Neural crest cell (in vitro differentiated cells): ENCODE data around the gene APBB2. TPM values are rescaled to one million over a fixed set of nuclear protein-coding genes. Genes with fewer than 3 reads are reported as not detected.
A peak's percentile ranks its signal among the peaks of the same experiment; 100 is the strongest.
"Not testable (repeated sequence)": the region's sequence is repeated elsewhere in the genome, so short reads cannot be mapped to it uniquely, and the experiment has no call there.

Experiments
- DNase-seq: peaks from one replicate; pipeline ENCODE4 v3.0.0; 2021; ENCODE audit warnings: low read depth, mixed read lengths, low spot score
- H3K27ac Mint-ChIP-seq: one replicate; pipeline ENCODE4 v1.8.0; 2021; ENCODE audit warnings: mild to moderate bottlenecking, mixed read lengths; ENCODE audit not compliant: unreplicated experiment
- H3K27me3 Mint-ChIP-seq: 2 replicates; pipeline ENCODE4 v1.8.0; 2021; ENCODE audit warnings: low read depth, mild to moderate bottlenecking, mixed read lengths
- H3K36me3 Mint-ChIP-seq: 2 replicates; pipeline ENCODE4 v1.8.0; 2021; ENCODE audit warnings: low read depth, mild to moderate bottlenecking, mixed read lengths
- H3K4me1 Mint-ChIP-seq: 2 replicates; pipeline ENCODE4 v1.8.0; 2021; ENCODE audit warnings: mixed read lengths
- H3K4me3 Mint-ChIP-seq: one replicate; pipeline ENCODE4 v1.8.0; 2021; ENCODE audit warnings: mild to moderate bottlenecking, mixed read lengths
- H3K9me3 Mint-ChIP-seq: 2 replicates; pipeline ENCODE4 v1.8.0; 2021; ENCODE audit warnings: mixed read lengths
- CTCF ChIP-seq: fragments of 200-600 bp; sonication (generic); conservative IDR thresholded peaks from 2 replicates; pipeline ENCODE4 v1.5.0; 2021; ENCODE audit warnings: antibody characterized with exemption, mild to moderate bottlenecking
- total RNA-seq: library from RNA; stranded (reverse); gene quantifications from 2 replicates; pipeline ENCODE4 v1.2.1, GENCODE V29; 2021

The APBB2 gene
- total RNA-seq, 1 donor from 2014 or later, result 68.5 TPM

GRCh38 chr4:41148931-41149330 is 65.4 kb downstream of the APBB2 start:
- DNase-seq, result no peak
- H3K36me3 Mint-ChIP-seq, result no peaks in the 10 kb centered on the region
- H3K4me1 Mint-ChIP-seq, result peaks cover 21% of the 10 kb centered on the region
- peaks cover 7% of the 10 kb centered on the region for H3K9me3 Mint-ChIP-seq
- no peak for TF ChIP-seq CTCF
- H3K27me3 Mint-ChIP-seq, result no peaks in the 10 kb centered on the region
- H3K4me3 Mint-ChIP-seq, result no peak overlapping the region
- H3K27ac Mint-ChIP-seq, result no peak overlapping the region

- H3K4me1 Mint-ChIP-seq, result peaks cover 22% of the 10 kb centered on the region
- no peaks in the 10 kb centered on the region for H3K36me3 Mint-ChIP-seq
- H3K4me3 Mint-ChIP-seq, result no peak overlapping the region
- peaks cover 7% of the 10 kb centered on the region for H3K9me3 Mint-ChIP-seq
- DNase-seq, result no peak
- no peak for TF ChIP-seq CTCF
- no peaks in the 10 kb centered on the region for H3K27me3 Mint-ChIP-seq
- peak overlapping the region; percentile 55 for H3K27ac Mint-ChIP-seq
Measured at GRCh38 chr4:41148292-41148691, 66.0 kb downstream of the APBB2 start.

GRCh38 chr4:41147570-41147969 is 66.8 kb downstream of the APBB2 start:
- H3K4me1 Mint-ChIP-seq, result peaks cover 27% of the 10 kb centered on the region
- H3K27me3 Mint-ChIP-seq, H3K36me3 Mint-ChIP-seq, H3K9me3 Mint-ChIP-seq, H3K4me3 Mint-ChIP-seq, DNase-seq: not testable (repeated sequence)
- peak overlapping the region; percentile 23 for H3K27ac Mint-ChIP-seq

GRCh38 chr4:41146716-41147506 is 67.4 kb downstream of the APBB2 start:
- H3K27ac Mint-ChIP-seq, result peak overlapping the region; percentile 99
- TF ChIP-seq CTCF, result no peak
- DNase-seq, result peak; percentile 65
- peaks cover 27% of the 10 kb centered on the region for H3K4me1 Mint-ChIP-seq
- peaks cover 5% of the 10 kb centered on the region for H3K9me3 Mint-ChIP-seq
- peak overlapping the region; percentile 46 for H3K4me3 Mint-ChIP-seq
- no peaks in the 10 kb centered on the region for H3K36me3 Mint-ChIP-seq
- H3K27me3 Mint-ChIP-seq, result no peaks in the 10 kb centered on the region

GRCh38 chr4:41146196-41146595 is 68.1 kb downstream of the APBB2 start:
- Mint-ChIP-seq H3K4me3 (peak overlapping the region; percentile 46), H3K27ac (peak overlapping the region; percentile 99), H3K36me3 (peaks cover 7% of the 10 kb centered on the region), H3K9me3 (peaks cover 5% of the 10 kb centered on the region), H3K27me3 (no peaks in the 10 kb centered on the region), H3K4me1 (peaks cover 27% of the 10 kb centered on the region)
- no peak for TF ChIP-seq CTCF
- no peak for DNase-seq

- H3K27ac Mint-ChIP-seq, result no peak overlapping the region
- H3K36me3 Mint-ChIP-seq, result peaks cover 9% of the 10 kb centered on the region
- no peak for DNase-seq
- TF ChIP-seq CTCF, result no peak
- H3K4me1 Mint-ChIP-seq, result peaks cover 27% of the 10 kb centered on the region
- H3K27me3 Mint-ChIP-seq, result no peaks in the 10 kb centered on the region
- no peak overlapping the region for H3K4me3 Mint-ChIP-seq
- peaks cover 2% of the 10 kb centered on the region for H3K9me3 Mint-ChIP-seq
Measured at GRCh38 chr4:41145571-41146078, 68.7 kb downstream of the APBB2 start.
